Neural progenitor cell (in vitro differentiated cells): ENCODE results near the gene CLEC11A.
"Not testable (repeated sequence)": the region's sequence is repeated elsewhere in the genome, so short reads cannot be mapped to it uniquely, and the experiment has no call there.

Experiments
- CTCF ChIP-seq: fragments of 200-600 bp; sonication (generic); IDR thresholded peaks from 2 replicates; pipeline ENCODE4 v1.5.1; 2017; ENCODE audit warnings: antibody characterized with exemption, mild to moderate bottlenecking
- EZH2 ChIP-seq: fragments of 200-600 bp; sonication (generic); IDR thresholded peaks from 2 replicates; pipeline ENCODE4 v1.6.1; 2017; ENCODE audit warnings: antibody characterized with exemption, mild to moderate bottlenecking, moderate library complexity

DNA sequence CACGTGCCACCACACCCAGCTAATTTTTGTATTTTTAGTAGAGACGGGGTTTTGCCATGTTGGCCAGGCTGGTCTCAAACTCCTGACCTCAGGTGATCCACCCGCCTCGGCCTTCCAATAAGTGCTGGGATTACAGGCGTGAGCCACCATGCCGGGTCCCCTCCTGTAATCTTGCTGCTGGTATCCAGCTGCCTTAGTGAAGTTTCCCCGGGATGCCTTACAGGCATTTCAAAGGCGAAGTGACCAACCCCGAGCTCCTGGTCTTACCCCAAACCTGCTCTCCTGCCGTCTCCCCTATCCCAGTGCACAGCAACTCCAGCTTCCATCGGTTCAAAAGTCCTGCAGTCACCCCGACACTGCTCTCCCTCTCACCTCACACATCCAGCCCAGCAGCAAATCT lies 43.6 kb downstream of the CLEC11A start:
- not testable (repeated sequence) for TF ChIP-seq CTCF, EZH2
